GM19023 (cell line): ENCODE measurements around the gene SLFN5.
"Not testable (repeated sequence)": the region's sequence is repeated elsewhere in the genome, so short reads cannot be mapped to it uniquely, and the experiment has no call there.

ENCODE experiments used
- ATAC-seq: cut with Tn5 transposase; IDR thresholded peaks from one replicate; pipeline ENCODE4 v1.9.1; 2021; ENCODE audit warnings: mild to moderate bottlenecking, moderate library complexity; ENCODE audit not compliant: unreplicated experiment

Gene SLFN5

GRCh38 chr17:35241520-35241919 is 1.4 kb upstream of the SLFN5 start:
- no peak for ATAC-seq

GRCh38 chr17:35242158-35242804 is 591 bp upstream of the SLFN5 start:
- ATAC-seq = peak; percentile 46

GRCh38 chr17:35243561-35244340 is 879 bp downstream of the SLFN5 start:
- ATAC-seq = peak; percentile 22

DNA sequence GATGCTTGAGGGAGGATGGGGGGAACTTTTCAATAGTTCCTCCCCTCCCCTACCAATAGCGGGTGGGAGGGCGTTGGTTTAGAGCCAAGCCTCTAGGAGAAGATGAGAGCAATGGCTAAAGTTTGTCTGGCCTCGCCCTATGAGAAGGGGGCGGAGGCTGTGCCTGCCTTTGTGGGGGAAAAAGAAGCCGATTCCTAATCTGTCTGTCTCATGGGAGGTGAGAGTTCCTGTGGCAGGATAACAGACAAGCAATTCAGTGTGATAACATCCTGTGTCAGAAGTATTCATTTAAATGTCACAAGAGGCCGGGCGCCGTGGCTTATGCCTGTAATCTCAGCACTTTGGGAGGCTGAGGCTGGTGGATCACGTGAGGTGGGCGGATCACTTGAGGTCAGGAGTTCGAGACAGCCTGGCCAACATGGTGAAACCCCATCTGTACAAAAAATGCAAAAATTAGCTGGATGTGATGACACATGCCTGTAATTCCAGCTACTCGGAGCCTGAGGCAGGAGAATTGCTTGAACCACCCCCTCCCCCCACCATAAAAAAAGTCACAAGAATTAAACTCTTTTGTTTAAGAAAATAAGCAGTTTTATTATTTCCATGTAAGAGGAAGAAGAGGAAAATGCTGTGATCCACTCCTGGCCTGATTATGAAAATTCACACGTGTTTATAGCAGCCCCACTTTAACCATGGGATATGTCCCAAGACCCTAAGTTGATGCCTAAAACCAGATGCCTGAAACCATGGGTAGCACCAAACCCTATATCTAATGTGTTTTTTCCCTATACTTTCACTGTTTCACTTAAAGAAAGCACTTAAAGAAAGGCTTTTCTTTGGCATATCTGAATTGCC is 1.7 kb downstream of the SLFN5 start:
- ATAC-seq = peak; percentile 42

DNA sequence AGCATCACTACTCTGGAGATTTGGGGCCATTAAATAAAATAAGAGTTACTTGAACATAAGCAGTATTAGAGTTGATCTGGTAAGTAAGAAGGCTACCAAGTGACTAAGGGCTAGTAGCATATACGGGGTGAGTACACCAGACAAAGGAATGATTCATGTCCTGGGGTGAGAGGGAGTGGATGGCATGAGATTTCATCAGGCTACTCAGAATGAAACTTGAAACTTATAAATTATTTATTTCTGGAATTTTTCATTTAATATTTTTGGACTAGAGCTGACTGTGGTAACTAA is 2.3 kb downstream of the SLFN5 start:
- no peak for ATAC-seq

GRCh38 chr17:35252651-35253050 is 9.8 kb downstream of the SLFN5 start:
- ATAC-seq = no peak

DNA sequence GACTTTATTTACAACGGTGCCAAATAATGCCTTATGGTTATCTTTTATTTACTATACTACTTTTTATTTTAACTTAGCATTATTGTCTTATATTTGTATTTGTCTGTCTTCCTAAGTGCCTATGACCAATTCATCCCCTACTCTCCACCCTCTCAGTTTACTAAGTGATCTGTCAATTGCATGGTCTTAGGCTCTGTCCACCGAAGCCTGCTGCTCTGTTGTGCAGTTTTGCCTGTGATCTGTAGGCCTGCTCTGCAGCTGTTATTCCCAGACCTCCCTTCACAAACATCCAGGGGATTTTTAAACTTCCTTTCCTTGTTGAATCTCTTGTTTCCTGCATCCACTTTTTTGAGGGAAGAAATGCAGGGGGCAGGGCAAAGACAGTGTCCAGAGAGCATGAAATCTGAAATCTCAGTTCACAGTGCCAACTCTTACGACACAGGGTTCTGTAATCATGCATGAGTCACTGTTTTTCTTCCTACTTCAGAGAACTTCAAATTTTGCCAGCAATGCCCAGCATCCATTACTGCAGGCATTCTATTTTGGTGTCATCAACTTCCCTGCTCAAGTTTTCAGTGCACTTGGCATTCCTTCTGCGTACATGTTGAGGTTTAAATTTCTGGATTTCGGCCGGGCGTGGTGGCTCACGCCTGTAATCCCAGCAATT is 11.4 kb downstream of the SLFN5 start:
- ATAC-seq = no peak

DNA sequence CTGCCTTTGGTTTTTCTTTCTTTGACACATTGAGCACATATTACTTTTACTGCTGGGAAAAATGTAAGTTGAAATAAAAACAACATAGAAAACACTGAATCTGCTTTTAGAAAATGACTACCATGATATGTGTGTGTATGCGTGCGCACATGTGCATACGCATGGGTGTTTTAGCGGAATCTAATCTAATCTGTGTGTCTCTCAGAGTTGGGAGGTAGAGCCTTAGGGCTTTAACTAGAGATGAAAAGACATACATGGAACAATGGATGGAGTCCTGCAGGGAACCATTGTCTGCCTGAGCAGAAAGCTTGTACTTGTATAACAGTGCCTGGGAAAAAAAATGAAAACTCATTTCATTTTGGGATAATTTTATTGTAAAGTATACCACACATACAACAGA is 12.4 kb downstream of the SLFN5 start:
- no peak for ATAC-seq

GRCh38 chr17:35256629-35257028 is 13.8 kb downstream of the SLFN5 start:
- no peak for ATAC-seq

DNA sequence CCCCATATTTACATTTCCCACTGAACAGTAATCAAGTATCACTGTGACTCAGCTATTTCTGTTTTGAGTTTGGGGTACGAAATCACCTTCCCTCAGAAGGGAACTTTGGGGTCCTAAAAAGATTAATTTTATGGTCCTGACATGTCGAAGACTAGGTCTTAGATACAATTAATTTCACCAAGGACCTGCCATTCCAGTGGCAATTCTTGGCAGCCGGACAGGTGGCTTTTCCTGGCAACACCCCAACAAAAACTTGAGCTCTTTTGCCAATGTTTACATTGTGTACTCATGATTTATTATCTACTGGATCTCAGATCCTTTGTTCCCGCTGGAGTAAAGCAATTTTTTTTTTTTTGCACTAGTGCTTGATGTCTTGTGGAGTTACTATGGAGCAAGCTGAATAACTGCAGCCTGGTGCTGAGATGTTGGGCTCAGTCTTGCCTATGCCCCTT is 14.4 kb downstream of the SLFN5 start:
- ATAC-seq = no peak

DNA sequence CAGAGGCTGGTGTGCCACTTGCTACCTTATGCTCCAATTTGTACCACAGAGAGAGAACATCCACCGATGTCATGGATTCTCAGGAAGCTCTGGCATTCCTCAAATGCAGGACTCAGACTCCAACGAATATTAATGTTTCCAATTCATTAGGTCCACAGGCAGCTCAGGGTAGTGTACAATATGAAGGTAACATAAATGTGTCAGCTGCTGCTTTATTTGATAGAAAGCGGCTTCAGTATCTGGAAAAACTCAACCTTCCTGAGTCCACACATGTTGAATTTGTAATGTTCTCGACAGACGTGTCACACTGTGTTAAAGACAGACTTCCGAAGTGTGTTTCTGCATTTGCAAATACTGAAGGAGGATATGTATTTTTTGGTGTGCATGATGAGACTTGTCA is 16.1 kb downstream of the SLFN5 start:
- ATAC-seq = no peak

- ATAC-seq = no peak
Observed at GRCh38 chr17:35265071-35265470, 22.2 kb downstream of the SLFN5 start.

DNA sequence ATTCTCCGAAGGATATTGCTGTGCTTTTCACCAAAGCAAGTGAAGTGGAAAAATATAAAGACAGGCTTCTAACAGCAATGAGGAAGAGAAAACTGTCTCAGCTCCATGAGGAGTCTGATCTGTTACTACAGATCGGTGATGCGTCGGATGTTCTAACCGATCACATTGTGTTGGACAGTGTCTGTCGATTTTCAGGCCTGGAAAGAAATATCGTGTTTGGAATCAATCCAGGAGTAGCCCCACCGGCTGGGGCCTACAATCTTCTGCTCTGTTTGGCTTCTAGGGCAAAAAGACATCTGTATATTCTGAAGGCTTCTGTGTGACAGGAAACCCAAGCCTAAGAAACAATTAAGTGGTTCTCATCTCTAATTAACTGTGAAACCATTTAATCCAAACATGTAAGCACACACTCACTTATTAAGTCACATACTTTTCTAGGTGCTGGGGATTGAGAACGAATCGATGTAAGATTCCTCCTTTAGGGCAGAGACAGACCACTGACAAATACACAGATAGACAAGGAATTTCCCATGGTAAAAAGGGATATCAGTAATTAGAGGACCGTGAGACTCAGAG is 22.8 kb downstream of the SLFN5 start:
- ATAC-seq = no peak

DNA sequence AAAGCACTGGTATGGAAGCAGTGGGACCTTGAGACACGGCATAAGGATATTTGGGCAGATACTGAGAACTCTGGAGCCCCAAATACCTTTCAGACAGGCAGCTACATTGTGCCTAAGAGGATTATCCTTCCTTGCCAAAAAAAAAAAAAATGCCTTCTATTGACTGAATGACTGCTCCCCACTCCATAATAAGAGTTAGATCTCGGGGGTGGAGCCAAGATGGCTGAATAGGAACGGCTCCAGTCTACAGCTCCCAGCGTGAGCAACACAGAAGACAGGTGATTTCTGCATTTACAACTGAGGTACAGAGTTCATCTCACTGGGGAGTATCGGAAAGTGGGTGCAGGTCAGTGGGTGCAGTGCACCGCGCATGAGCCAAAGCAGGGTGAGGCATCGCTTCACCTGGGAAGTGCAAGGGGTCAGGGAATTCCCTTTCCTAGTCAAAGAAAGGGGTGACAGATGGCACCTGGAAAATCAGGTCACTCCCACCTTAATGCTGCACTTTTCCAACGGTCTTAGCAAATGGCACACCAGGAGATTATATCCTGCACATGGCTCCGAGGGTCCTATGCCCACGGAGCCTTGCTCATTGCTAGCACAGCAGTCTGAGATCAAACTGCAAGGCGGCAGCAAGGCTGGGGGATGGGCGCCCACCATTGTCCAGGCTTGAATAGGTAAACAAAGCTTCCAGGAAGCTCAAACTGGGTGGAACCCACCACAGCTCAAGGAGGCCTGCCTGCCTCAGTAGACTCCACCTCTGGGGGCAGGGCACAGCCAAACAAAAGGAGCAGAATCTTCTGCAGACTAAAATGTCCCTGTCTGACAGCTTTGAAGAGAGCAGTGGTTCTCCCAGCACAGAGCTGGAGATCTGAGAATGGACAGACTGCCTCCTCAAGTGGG is 31.5 kb downstream of the SLFN5 start:
- ATAC-seq = not testable (repeated sequence)

- not testable (repeated sequence) for ATAC-seq
Observed at GRCh38 chr17:35278454-35278853, 35.6 kb downstream of the SLFN5 start.

- ATAC-seq = not testable (repeated sequence)
Observed at GRCh38 chr17:35278876-35279275, 36.0 kb downstream of the SLFN5 start.

DNA sequence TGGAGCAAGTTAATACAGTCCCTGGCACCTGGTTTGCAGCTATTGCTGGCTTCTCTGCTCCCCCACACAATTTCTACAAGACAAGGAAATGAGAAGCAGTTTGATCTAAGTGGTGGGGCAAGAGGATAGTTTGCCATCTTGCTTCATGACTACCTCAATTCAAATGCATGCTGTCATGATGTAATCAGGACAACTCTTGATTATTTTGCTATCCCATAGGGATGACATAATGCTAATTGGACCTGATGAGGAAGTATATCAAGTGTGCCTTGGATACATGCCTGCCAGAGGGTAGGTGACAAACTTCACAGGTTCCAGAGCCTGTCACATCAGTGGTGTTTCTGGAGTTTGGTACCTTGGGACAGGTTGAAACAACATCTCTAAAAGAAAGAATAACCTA is 40.9 kb downstream of the SLFN5 start:
- no peak for ATAC-seq

GRCh38 chr17:35284955-35285354 is 42.1 kb downstream of the SLFN5 start:
- no peak for ATAC-seq

DNA sequence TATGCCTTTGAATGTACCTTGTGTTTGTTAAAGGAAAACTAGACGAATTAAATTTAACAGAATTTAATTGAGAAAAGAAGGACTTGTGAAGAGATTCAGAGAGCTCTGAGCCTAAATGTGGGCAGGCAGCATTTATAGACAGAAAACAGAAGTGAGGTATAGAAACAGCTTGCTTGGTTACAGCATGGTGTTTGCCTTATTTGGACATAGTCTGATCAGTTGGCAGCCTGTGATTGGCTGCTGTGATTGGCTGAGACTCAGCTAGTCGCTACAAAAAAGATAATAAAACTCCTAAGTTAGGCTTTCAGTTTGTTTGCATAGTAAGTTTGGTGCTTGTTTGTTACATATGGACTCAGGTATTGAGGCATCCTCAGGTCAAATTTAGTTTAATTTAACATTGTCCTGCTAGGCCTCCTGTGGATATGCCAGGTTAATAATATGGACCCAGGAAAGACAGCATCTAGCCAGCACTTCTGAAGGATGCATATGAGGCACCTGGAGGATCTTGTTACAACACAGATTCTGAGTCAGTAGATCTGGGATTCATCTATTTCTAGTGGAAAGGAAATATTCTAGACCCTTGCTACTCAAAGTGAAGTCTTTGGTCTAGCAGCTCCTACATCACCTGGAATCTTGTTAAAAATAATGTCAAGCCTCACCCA is 43.4 kb downstream of the SLFN5 start:
- no peak for ATAC-seq
